AG08396 (cell line): ENCODE measurements around the gene USP3.
A peak's percentile ranks its signal among the peaks of the same experiment; 100 is the strongest.

Experiments used
- DNase-seq: peaks from one replicate; pipeline ENCODE4 v3.0.0; 2012; ENCODE audit warnings: low spot score, mixed read lengths

The USP3 gene, protein sequence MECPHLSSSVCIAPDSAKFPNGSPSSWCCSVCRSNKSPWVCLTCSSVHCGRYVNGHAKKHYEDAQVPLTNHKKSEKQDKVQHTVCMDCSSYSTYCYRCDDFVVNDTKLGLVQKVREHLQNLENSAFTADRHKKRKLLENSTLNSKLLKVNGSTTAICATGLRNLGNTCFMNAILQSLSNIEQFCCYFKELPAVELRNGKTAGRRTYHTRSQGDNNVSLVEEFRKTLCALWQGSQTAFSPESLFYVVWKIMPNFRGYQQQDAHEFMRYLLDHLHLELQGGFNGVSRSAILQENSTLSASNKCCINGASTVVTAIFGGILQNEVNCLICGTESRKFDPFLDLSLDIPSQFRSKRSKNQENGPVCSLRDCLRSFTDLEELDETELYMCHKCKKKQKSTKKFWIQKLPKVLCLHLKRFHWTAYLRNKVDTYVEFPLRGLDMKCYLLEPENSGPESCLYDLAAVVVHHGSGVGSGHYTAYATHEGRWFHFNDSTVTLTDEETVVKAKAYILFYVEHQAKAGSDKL

DNA sequence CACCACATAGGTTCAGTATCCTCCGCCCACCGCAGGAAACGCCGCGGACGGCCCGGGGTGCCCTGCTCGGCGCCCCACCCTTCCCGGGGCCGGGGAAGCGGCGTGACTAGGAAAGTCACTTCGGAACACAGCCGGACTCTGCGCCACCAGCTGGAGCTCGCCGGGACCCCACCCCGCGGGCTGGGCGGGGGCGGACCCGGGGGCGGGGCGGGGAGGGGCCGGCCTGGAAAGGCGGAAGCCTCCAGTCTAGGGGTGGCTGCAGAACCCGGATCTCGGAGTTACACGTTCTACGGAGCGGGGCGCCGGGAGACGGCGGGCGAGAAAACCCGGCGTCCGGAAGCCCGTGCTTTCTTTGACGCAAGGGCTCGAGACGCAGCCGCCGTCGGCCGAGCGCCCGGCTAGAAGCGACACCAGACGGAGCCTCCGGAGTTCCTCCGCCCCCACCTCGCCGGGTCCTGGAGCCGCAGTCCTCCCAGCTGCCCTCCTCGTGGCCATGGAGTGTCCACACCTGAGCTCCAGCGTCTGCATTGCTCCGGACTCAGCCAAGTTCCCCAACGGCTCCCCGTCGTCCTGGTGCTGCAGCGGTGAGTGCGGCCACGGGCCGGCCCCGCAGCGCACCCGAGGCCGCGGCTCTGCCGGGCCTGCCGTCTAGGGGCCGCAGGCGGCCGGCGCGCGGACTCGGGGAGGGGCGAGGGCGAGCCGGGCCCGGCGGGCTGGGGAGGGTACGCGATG, at the start of gene USP3:
Gene USP3, plus strand, starts transcription at position 347 of the 732 bp plus-strand sequence. Its CDS starts 147 bp downstream, at position 494.
- DNase-seq, result peak; percentile 90

DNA sequence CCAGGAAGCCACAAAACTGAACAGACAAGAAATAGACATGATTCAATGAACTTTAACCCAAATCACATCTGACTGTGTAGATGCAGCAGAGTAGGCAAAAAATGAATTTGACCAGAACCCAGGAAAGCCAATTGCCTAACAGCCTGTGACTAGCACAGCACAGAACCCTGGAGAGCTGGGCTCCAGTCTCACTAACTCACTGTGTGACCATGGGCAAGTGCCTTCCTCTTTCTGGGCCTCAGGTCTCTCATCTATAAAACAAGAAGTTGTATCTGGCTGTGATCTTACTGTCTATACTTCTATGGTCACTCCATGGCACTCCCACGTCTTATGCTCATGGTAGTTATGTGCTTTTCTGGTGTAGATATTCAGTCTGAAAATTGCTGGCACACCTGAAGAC, 48.1 kb upstream of the USP3 start:
- no peak for DNase-seq

DNA sequence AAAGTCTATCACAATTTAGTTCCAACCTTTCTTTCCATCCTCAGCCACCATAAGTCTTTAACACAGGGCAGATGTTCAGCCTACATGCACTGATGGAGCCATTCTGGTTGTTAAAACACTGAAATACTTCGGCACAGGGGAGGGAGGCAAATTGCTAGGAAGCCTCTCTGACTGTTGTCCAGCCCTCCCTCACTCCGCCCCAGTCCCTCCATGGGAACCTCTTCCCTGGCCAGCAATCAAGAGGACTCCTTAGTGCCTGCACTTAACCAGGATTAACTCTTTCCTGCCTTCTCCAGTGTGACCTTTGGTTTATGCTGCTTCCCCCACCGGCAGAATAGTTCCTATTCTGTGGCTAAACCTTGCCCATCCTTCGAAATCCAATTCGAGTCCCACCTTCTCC, 47.0 kb upstream of the USP3 start:
- DNase-seq, result no peak

DNA sequence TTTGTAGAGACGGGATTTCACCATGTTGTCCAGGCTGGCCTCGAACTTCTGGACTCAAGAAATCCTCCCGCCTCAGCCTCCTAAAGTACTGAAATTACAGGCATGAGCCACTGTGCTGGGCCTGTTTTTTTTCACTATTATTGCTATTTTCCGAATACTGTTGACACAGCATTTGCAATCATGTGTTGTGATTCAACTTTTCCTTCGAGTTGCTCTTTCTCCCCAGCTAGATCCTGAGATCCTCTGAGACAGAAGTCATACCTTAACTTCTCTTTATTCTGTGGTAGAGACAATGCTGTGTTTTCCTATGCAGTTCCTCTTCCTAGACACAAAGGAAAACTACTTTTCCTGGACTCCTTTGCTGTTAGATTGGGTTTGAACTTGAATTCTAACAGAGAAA, 46.4 kb upstream of the USP3 start:
- DNase-seq, result no peak

DNA sequence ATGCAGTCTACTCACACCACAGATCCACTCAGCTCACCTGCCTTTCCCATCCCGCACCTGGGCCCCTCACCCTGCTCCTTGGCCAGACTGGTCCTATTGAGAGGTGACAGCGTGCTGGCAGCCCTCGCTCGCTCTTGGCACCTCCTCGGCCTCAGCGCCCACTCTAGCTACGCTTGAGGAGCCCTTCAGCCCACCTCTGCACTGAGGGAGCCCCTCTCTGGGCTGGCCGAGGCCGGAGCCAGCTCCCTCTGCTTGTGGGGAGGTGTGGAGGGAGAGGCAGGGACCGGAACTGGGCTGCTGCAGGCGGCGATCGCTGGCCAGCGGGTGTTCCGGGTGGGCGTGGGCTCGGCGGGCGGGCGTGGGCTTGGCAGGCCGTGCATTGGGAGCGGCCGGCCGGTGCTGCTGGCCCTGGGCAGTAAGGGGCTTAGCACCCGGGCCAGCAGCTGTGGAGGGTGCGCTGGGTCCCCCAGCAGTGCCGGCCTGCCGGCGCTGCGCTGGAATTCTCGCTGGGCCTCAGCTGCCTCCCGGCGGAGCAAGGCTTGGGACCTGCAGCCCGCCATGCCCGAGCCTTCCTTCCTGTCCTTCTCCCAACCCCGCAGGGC, 45.5 kb upstream of the USP3 start:
- no peak for DNase-seq

DNA sequence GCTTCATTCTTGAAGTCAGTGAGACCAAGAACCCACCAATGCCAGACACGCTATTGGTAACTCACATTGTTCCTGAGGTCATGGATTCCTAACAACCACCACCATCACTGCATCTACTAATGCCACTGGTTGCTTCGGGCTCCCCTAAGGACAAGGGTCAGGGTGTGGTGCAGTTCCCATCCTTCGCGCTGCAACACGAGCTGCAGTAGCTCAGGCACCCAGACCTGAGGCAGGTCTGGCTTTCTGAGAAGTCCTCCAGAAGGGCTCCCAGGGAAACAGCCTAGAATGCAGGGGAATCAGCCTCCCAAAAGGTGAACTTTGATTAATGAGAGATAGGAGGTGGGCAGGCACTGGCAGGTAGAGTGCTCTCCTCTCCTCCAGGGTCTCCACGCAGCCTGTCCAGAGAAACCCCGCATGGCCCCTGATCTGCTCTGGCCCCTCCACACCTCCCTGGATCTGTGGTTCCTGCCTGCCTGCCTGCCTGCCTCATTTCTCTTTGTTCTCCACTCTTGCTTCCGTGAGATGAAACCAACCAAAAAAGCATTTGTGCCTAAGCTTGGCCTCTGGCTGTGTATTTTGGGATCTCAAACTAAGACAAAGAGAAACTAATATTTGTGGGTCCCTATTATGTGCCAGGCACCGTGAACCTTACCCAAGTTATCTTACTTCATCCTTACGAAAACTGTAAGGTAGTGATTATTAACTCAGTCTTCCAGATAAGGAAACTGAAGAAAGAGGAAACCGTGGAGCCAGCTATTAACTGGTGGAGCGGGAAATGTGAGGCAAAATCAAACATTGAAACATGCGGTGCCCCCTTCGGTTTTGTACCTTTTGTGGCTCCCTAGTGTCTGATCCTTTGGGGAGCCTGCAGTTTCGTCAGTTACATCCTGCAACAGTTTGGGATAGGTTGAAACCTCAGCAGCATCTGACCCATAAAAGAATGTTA, 43.9 kb upstream of the USP3 start:
- DNase-seq, result no peak

DNA sequence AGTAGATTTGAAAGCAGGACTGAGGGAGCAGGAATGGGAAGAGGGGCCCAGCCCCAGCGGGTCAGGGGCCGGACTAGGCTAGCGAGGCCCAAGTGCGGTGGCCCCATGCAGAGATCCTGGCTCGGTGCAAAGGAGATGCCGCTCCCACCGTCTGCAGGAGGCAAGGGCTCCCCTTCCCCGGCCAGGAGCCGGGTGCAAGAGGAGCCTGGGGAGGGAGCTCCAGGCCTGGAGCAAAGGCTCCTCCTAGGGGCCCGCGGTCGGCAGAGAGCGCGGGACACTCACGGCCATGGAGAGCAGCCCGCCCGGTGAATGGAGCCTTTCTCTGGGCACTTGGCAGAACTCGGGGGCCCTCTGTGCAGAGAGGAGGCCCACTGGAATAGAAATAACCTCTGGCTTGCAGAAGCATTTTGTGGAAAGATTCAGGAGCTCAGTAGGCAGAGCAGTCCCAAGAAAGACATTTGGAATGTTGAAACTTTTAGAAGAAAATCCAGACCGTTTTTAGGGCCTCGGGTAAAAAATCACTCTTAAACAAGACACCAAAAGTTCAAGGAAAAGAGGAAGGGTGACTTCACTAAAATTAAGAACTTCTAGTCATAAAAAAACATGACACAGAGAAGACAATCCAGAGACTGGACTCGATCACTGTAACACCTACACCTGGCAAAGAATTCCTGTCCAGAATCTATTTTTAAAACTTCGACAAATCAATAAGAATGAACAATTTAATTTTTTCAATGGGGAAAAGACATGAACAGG, 43.0 kb upstream of the USP3 start:
- DNase-seq, result no peak

DNA sequence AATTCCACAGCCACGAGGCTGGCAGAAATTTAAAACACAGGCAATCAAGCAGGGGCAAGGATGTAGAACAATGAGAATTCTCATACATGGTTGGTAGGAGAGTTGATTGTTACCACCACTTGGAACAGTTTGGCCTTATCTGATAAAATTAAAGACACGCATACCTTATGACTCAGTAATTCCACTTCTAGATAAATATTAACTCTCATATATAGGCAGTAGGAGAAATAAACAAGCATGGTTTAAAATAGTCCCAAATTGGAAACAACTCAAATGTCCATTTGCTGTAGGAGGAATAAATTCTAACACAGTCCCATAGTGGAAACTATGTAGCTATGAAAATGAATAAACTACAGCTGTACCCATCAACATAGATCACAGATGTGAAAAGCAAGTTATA, 42.3 kb upstream of the USP3 start:
- DNase-seq, result no peak

DNA sequence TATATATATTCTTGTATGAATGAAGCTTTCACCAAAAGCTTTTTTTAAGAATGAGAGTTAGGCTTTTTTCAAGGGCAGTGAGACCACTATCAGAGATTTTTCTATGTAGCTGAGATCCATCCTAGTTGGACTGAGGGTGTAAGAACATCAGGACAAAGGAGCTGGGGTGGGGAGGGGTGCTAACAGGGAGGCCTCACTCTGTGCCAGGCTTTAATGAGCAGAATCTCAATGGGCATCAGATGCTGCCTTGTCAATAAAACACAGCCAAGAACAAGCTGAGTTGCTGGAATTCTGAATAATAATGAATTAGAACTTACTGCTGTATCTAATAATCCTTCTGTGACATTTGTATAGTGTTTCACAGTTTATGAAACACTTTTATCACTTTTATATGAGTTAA, 41.4 kb upstream of the USP3 start:
- no peak for DNase-seq

DNA sequence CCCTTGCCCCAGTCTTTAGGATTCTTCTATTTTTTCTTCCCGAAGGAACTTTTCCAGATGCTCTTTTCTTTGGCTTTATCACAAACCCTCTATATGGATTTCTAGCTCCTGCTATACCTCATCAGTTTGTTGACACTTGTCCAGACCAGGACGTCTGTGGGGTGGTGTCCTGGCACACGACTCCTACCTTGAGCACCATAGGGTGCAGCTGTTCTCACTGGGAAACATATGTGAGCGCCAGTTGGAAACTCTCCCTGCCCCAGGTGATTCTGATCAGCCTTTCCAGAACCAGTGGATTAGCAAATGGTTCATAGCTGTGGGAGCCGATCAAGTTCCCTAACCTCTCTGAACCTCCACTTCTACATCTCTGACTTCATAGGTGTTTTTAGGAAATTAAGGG, 40.6 kb upstream of the USP3 start:
- no peak for DNase-seq

DNA sequence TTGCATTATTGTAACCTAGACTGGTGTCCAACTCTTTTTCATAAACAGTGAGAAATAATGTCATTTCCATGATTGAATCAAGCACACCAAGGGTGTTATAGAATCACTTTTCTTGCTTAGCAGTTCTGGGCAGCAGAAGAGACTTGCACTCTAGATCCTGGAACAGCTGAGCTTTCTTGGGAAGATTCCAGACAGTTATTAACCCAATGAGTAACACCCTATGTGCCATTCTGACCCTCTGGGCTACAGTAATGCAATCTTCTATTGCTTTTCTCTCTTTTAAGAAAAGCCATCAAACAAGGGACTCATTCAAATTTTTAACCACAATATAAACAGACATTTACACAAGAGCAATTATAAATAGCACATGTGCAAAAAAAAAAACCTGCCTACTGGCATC, 39.3 kb upstream of the USP3 start:
- DNase-seq, result peak; percentile 48

DNA sequence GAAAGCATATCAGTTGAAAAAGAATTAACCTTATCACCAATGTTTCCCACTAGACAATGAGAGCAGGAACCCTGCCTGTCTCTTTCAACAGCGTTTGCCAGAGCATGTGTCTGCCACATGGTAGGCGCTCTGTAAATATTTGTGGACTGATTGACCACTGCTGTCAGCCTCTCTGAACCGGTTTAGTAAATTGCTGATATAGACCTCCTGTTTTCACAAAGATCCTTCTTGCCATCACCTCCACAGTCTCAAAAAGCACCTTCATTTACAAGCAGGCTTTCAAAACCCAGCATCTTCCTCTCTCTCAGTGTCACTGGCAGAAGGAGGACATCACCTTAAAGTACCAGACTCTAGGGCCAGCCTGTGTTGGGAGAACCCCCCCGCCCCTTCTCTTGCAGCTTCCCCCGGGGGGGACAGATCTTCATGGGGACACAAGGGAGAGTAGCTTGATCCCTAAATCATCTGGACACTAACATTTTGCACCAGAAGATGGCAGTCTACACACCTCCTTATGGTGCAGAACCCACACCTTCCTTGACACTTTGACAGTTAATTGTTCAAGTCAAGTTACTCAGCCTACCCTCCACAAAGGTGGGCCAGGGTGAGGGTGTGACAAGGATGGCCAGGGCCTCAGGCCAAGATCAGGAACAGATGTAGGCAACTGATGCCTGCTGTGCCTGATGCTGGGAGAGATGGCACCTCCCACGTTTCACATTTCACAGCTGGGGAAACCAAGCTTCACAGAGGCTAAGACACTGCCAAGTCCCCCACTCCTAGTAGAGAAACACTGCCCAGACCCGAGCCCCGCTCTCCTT, 37.8 kb upstream of the USP3 start:
- DNase-seq, result peak; percentile 57

DNA sequence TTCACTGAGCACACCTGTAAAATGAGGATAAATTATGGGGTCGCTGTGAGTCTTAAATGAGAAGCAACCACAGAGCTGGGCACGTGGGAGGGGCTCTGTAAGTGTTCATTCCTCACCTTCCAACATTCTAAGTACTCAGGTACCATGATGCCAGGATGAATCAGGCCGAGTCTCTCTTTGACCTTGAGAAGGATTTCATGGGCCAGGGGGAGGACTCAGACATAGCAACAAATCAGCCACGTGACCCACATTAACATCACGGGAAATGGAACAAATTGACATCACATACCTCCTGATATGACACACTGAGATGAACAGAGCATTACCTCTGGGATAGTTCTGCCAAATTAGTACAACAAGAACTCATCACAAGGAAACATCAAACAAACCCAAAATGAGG, 35.2 kb upstream of the USP3 start:
- DNase-seq, result no peak

DNA sequence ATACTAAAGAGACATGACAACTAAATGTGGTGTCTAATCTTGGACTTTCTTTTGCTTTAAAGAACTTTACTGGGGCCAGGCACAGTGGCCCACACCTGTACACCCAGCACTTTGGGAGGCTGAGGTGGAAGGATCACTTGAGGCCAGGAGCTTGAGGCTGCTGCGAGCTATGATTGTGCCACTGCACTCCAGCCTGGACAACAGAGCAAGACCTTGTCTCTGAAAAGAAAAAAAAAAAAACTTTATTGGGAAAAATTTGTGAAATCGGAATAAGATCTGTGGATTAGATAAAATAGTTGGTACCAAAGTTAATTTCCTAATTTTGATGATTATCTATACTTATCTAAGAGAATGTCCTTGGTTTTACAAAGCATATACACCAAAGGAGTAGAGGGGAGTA, 34.4 kb upstream of the USP3 start:
- DNase-seq, result no peak

DNA sequence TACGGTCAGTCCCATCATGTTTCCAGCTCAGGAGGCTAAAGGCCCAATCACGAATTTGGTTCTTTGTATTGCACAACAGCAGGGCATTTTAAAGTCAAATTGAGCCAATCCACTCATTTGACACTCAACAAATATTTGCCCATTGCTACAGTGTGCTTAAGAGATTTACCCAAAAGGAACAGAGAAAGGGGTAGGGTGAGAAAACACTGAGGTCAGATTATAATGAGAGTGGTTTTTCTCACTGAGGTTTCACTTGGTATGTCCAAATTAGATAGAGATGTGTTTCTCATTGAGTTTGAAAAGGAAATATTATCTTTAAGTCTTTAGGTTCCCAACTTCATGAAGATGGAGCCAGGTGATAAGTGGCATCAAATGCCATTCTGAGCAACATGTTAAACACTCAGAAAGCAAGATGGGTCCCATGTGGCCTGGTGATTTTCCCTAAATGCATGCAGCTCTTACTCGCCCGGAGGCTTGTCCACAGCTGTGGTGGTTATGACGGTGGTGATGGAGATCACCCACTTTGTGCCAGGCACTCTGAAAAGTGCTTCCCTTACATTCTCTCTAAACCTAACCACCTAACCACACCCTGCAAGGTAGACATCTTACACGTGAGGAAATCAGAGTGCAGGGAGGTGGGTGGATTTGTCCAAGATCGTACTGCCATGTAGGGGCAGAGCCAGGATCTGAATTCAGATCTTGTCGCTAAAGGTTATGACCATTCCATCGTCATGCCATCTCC, 31.2 kb upstream of the USP3 start:
- DNase-seq, result no peak

DNA sequence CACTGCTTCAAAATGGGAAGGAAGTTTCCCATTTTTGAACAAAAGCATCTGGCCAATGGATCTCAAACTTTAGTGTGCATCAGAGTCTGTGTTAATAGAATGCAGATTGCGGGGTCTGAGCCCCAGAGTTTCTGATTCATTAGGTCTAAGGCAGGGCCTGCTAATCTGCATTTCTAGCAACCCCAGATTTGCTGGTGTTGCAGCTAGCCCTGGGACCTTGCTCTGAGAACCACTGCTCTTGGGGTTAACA, 30.7 kb upstream of the USP3 start:
- no peak for DNase-seq

DNA sequence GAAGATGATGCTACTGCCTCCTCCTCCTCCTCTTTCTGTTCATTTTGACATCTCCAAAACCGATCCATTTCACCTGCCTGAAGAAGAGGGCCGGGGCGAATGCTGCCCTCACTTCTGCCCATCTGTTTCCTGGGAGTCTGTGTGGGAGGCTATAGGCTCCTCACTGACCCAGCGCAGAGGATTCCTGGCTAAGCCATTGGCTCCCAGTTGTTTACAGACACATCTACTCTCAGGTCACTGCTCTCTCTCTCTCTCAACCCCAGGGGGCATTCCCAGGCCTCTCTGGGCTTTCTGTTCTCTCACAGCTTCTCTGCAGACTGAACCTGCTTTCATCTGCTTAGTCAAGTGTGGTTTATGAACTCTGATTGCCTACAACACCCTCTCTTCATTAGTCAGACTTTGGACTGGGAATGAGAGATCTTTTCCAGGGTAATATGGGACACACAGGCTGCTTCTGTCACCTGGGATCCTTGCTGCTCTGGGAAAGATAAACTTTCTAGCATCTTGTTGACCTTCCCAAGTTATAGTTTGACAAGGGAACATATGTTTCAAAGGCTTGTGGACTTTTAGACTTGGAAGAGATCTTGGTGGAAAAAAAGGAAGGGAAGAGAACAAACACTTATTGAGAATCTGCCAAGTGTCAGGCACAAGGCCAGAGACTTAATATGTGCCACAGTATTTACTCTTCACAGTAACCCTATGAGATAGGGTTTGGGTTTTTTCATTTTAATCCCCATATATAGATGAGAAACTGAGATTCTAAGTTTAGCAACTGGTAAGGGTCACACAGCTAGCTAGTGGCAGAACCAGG, 30.2 kb upstream of the USP3 start:
- peak; percentile 46 for DNase-seq

DNA sequence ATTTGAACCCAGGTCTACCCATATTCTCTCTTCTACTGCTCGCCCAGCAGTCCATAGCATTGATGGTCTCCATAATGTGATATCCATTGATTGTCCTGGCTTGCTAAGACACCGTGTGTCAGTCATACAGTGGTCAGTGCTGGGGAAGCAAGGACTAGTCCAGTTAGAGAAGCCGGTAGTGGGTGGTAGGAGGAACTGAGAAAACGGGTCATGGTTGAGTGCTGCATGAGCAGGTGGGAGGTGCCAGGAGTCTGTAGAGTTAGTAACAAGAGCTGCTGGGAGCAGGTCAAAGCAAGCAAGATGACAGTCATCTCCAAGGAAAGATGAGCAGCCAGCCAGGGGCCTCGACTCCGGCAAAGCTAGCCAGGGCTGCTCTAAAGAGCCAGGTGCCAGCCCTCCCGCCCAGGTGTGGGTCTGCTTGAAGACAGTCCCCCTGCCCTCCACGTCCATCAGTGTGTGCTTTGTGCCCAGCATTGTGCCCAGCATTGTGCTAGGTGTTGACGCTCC, 29.5 kb upstream of the USP3 start:
- no peak for DNase-seq

DNA sequence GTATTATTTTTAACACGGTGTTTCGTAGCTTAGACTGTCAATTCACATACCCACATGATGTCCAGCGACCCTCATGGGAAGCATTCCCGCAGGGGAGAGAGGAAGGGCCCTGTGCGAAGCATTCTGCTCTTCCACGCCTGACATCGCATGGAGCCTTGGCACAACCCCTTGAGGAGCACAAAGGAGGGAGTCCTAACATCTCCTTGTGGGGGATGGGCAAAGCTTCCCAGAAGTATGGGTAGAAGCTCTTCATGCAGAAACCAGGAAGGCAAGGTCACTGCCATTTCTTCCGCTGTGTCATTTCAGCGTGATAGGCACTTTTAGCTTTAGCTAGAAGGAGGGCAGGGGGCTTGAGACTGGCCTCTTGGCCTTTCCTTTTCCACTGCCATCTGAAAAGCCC, 28.7 kb upstream of the USP3 start:
- DNase-seq, result no peak
